Tibial nerve (tissue), 4 donors: ENCODE data around the gene MLYCD.

ENCODE experiments used
- EP300 ChIP-seq, 2 donors: sonication (generic); formaldehyde crosslinking; IDR thresholded peaks; one replicate each; pipeline ENCODE4 v1.6.1; 2017; ENCODE audit warnings: antibody characterized with exemption in 2 of 2, mild to moderate bottlenecking in 1 of 2
- POLR2A ChIP-seq, 2 donors: fragments of 450-650 bp; IDR thresholded peaks; one replicate each; pipeline ENCODE4 v1.6.1; 2017; ENCODE audit warnings: antibody characterized with exemption in 2 of 2, mild to moderate bottlenecking in 2 of 2, moderate library complexity in 2 of 2
- TF ChIP-seq, protein P1 (sequence below), 5 experiments: fragments of 200-600 bp in 3 of 5; fragments of 450-650 bp in 2 of 5; sonication (generic) in 3 of 5; IDR thresholded peaks; one replicate each; pipeline ENCODE4 v1.5.1; 2016 to 2019; ENCODE audit warnings: antibody characterized with exemption in 5 of 5, mild to moderate bottlenecking in 3 of 5, moderate library complexity in 2 of 5

- TF ChIP-seq, protein P1, sequence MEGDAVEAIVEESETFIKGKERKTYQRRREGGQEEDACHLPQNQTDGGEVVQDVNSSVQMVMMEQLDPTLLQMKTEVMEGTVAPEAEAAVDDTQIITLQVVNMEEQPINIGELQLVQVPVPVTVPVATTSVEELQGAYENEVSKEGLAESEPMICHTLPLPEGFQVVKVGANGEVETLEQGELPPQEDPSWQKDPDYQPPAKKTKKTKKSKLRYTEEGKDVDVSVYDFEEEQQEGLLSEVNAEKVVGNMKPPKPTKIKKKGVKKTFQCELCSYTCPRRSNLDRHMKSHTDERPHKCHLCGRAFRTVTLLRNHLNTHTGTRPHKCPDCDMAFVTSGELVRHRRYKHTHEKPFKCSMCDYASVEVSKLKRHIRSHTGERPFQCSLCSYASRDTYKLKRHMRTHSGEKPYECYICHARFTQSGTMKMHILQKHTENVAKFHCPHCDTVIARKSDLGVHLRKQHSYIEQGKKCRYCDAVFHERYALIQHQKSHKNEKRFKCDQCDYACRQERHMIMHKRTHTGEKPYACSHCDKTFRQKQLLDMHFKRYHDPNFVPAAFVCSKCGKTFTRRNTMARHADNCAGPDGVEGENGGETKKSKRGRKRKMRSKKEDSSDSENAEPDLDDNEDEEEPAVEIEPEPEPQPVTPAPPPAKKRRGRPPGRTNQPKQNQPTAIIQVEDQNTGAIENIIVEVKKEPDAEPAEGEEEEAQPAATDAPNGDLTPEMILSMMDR (IDR thresholded peaks at IDR 0.05), result peak in 3 of 5 experiments; percentile 12 to 28 (median 13)
- no peak for TF ChIP-seq POLR2A (IDR thresholded peaks at IDR 0.05)
- no peak for TF ChIP-seq EP300 (IDR thresholded peaks at IDR 0.05)
Observed at GRCh38 chr16:83887080-83887479, 11.8 kb upstream of the MLYCD start.
